Panc1 (cell line): ENCODE measurements around the gene SESTD1. TPM values are rescaled to one million over a fixed set of nuclear protein-coding genes. Genes with fewer than 3 reads are reported as not detected.
"Not testable (repeated sequence)": the region's sequence is repeated elsewhere in the genome, so short reads cannot be mapped to it uniquely, and the experiment has no call there.

Experiments
- ATAC-seq: fragments of 200-7000 bp; cut with Tn5 transposase; 2 replicates; pipeline ENCODE4 v1.9.1; 2020; ENCODE audit warnings: mild to moderate bottlenecking, moderate library complexity
- BruUV-seq: library from RNA; stranded (reverse); fragments of 400-500 nt; replicated peaks from 2 replicates; lab custom pipeline; 2021; lab: Mats Ljungman, UMichigan
- CTCF ChIA-PET: fragments of 300-600 bp; sonication (Branson Sonifier 250); formaldehyde crosslinking; loops from one replicate; lab custom pipeline; 2022; ENCODE audit warnings: antibody characterized with exemption; lab: Charles Lee
- POLR2A ChIA-PET: fragments of 300-600 bp; sonication (Branson Sonifier 250); formaldehyde crosslinking; loops from one replicate; lab custom pipeline; 2022; ENCODE audit warnings: antibody characterized with exemption; lab: Charles Lee
- DNase-seq: peaks from one replicate; pipeline ENCODE4 v3.0.0-alpha.2; 2010; ENCODE audit warnings: low read depth, low spot score
- H3K27ac ChIP-seq: 2 replicates; pipeline ENCODE4 v1.5.1; 2011; ENCODE audit warnings: mild to moderate bottlenecking, low read length, inconsistent platforms
- H3K27me3 ChIP-seq: fragments of 200-500 bp; sonication (Bioruptor generic); 2 replicates; pipeline ENCODE4 v1.6.0; 2014; ENCODE audit warnings: low read length, inconsistent platforms; ENCODE audit not compliant: control insufficient read depth, insufficient read depth
- H3K36me3 ChIP-seq: fragments of 200-500 bp; sonication (Bioruptor generic); 2 replicates; pipeline ENCODE4 v1.5.1; 2014; ENCODE audit warnings: inconsistent platforms, mild to moderate bottlenecking, low read length, moderate library complexity; ENCODE audit not compliant: control insufficient read depth, insufficient read depth
- H3K4me1 ChIP-seq: 2 replicates; pipeline ENCODE4 v1.5.1; 2011; ENCODE audit warnings: inconsistent platforms, mild to moderate bottlenecking, low read length, moderate library complexity; ENCODE audit not compliant: control insufficient read depth, insufficient read depth
- H3K4me3 ChIP-seq, 2 experiments: 2 replicates each; pipeline ENCODE4 v1.5.1; 2011 to 2012; ENCODE audit warnings: low read depth in 2 of 2, low read length in 2 of 2, mild to moderate bottlenecking in 2 of 2, inconsistent platforms in 1 of 2, moderate library complexity in 1 of 2
- H3K9me3 ChIP-seq: fragments of 200-500 bp; sonication (Bioruptor generic); 2 replicates; pipeline ENCODE4 v1.5.1; 2014; ENCODE audit warnings: low read depth, mild to moderate bottlenecking, inconsistent platforms, low read length, moderate library complexity; ENCODE audit not compliant: control insufficient read depth, insufficient read depth
- CTCF ChIP-seq: fragments of 450-650 bp; IDR thresholded peaks from 2 replicates; pipeline ENCODE4 v1.5.1; 2017; ENCODE audit warnings: mild to moderate bottlenecking
- POLR2AphosphoS5 ChIP-seq: IDR thresholded peaks from 2 replicates; pipeline ENCODE4 v1.6.1; 2012; ENCODE audit warnings: mild to moderate bottlenecking, low read depth, low read length, moderate library complexity
- REST ChIP-seq, 2 experiments: IDR thresholded peaks; 2 replicates each; pipeline ENCODE4 v1.6.1; 2011 to 2012; ENCODE audit warnings: low read depth in 2 of 2, control low read depth in 1 of 2, low read length in 1 of 2, mild to moderate bottlenecking in 1 of 2, moderate library complexity in 1 of 2; ENCODE audit not compliant: insufficient read depth in 1 of 2
- SIN3A ChIP-seq: IDR thresholded peaks from 2 replicates; pipeline ENCODE4 v1.6.1; 2012; ENCODE audit warnings: low read depth, mild to moderate bottlenecking, low read length, moderate library complexity, borderline replicate concordance; ENCODE audit not compliant: insufficient read depth
- TCF7L2 ChIP-seq: IDR thresholded peaks from 2 replicates; pipeline ENCODE4 v1.6.1; 2011; ENCODE audit warnings: mild to moderate bottlenecking, low read depth, low read length, inconsistent platforms
- in situ Hi-C: cut with HindIII; loops from 2 replicates; pipeline ENCODE4 v1.10.0; 2016; ENCODE audit warnings: low sequenced_read_pairs, low pct_unique_long_range_greater_than_20kb
- intact Hi-C: fragments of 100-400 bp; cut with micrococcal nuclease; formaldehyde crosslinking; loops from one replicate; pipeline ENCODE4 v1.10.0; 2022; ENCODE audit not compliant: unreplicated experiment
- total RNA-seq: library from RNA; stranded (reverse); gene quantifications from one replicate; pipeline ENCODE4 v1.2.1, GENCODE V29; 2021; ENCODE audit not compliant: unreplicated experiment

SESTD1 gene
- total RNA-seq, 1 experiment from 2014 or later, result 31.3 TPM

DNA sequence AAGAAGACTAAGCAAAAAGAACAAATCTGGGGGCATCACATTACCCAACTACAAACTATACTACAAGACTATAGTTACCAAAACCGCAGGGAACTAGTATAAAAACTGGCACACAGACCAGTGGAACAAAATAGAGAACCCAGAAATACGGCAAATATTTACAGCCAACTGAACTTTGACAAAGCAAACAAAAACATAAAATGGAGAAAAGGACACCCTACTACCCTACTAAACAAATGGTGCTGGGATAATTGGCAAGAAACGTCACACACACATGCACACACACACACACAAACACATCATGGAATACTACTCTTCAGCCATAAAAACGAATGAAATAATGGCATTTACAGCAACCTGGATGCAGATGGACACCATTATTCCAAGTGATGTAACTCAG, 53.3 kb downstream of the SESTD1 start:
- peaks cover 8% of the 10 kb centered on the region; the same call in 1 of the 2 replicates for H3K9me3 ChIP-seq
- no peak overlapping the region for H3K4me3 ChIP-seq
- ChIA-PET CTCF (no interaction called here), POLR2A (no interaction called here)
- H3K27me3 ChIP-seq, result no peaks in the 10 kb centered on the region
- no TSS peak for BruUV-seq
- in situ Hi-C loops, result no loop called here
- intact Hi-C loops, result no loop called here
- TF ChIP-seq TCF7L2 (no peak), POLR2AphosphoS5 (no peak), SIN3A (no peak), CTCF (no peak), REST (IDR thresholded peaks at IDR 0.05; ENCODE audit: insufficient read depth in 1 of 2, low read depth in 2 of 2, low read length in 1 of 2) (no peak)
- DNase-seq (no peak), ATAC-seq (no peak)
- H3K4me1 ChIP-seq, result no peaks in the 10 kb centered on the region
- no peak overlapping the region for H3K27ac ChIP-seq
- no peaks in the 10 kb centered on the region for H3K36me3 ChIP-seq

- H3K9me3 ChIP-seq, result peaks cover 13% of the 10 kb centered on the region; the same call in 1 of the 2 replicates
- H3K4me1 ChIP-seq, in situ Hi-C loops, CTCF ChIA-PET, H3K36me3 ChIP-seq, ATAC-seq, intact Hi-C loops, DNase-seq, BruUV-seq, H3K4me3 ChIP-seq, H3K27me3 ChIP-seq, POLR2A ChIA-PET, H3K27ac ChIP-seq: not testable (repeated sequence)
Observed at GRCh38 chr2:179208277-179208676, 56.4 kb downstream of the SESTD1 start.

DNA sequence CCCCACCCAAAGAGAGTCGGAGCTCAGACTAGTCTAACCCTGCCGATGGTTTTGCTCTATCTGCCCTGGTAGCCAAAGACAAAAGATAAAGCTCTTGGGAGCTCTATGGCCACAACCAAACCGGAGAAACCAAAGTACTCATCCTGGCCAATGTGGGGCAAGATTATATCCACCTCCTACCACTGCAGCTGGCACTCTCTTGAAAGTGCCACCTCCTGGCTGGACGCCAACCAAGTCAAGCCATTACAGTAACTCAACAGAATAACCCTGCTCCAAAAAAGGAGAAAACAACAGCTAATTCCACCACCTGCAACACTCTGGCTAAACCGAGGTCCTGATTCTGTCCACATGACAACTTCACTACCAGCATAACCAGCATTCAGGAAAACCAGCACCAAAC, 57.6 kb downstream of the SESTD1 start:
- ChIA-PET CTCF (no interaction called here), POLR2A (interaction anchor here (0.6 kb wide), 1 partner anchor 237 kb away, joined by 12 read pairs; no protein-coding TSS in a partner anchor)
- Histone ChIP-seq H3K36me3 (no peaks in the 10 kb centered on the region), H3K27me3 (no peaks in the 10 kb centered on the region), H3K27ac (no peak overlapping the region), H3K9me3 (peaks cover 19% of the 10 kb centered on the region; the same call in 1 of the 2 replicates), H3K4me1 (no peaks in the 10 kb centered on the region), H3K4me3 (no peak overlapping the region)
- no peak for DNase-seq
- in situ Hi-C loops (no loop called here), intact Hi-C loops (no loop called here)
- BruUV-seq, result no TSS peak
- no peak for TF ChIP-seq TCF7L2
- ATAC-seq, result no peak
